Gastroesophageal sphincter (tissue), 3 donors: ENCODE measurements around the gene NUP62.

Experiments
- CTCF ChIP-seq, 4 experiments: fragments of 200-600 bp in 2 of 4; fragments of 450-650 bp in 2 of 4; sonication (generic) in 1 of 4; IDR thresholded peaks; one replicate each; pipeline ENCODE4 v1.5.1; 2017 to 2019; ENCODE audit warnings: antibody characterized with exemption in 4 of 4, mild to moderate bottlenecking in 2 of 4, moderate library complexity in 2 of 4
- EP300 ChIP-seq: sonication (generic); formaldehyde crosslinking; IDR thresholded peaks from one replicate; pipeline ENCODE4 v1.6.1; 2017; ENCODE audit warnings: antibody characterized with exemption, mild to moderate bottlenecking
- POLR2A ChIP-seq, 2 donors: fragments of 450-650 bp; IDR thresholded peaks; one replicate each; pipeline ENCODE4 v1.6.1; 2017; ENCODE audit warnings: antibody characterized with exemption in 2 of 2, mild to moderate bottlenecking in 2 of 2, moderate library complexity in 1 of 2
- POLR2AphosphoS5 ChIP-seq: sonication (generic); formaldehyde crosslinking; IDR thresholded peaks from one replicate; pipeline ENCODE4 v1.6.1; 2017; ENCODE audit warnings: antibody characterized with exemption

GRCh38 chr19:49879243-49879963 lies 49.9 kb downstream of the NUP62 start:
- TF ChIP-seq POLR2A (IDR thresholded peaks at IDR 0.05) (no peak), CTCF (IDR thresholded peaks at IDR 0.05) (no peak), POLR2AphosphoS5 (no peak), EP300 (no peak)
